ENCODE data around the gene DCUN1D1.

DNA sequence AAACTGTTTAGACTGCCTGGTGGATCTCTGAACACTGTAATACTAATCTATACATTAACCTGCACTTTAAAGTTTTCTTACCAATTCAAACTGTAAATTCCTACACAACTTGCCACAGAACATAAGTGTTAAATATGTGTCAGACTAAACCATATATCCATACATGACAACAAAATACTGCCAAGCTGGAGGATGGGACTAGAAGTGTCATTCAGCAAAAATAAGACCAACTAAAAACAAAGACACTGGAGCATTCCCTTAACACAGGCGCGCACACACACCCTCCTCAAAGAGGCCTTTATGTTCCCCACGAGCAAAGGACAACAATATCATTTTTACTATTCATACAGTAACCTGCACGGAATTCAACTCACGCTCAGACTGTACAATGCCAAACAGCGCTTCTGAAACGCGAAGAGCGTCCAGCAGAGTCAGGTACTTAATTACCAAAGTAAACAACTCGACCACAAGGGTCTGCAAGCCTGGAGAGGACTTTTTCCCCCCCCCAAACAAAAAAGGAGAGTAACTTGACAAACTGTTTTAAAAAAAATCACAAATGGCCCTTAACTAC lies 1.1 kb downstream of the DCUN1D1 start:
- TF ChIP-seq, protein P1, sequence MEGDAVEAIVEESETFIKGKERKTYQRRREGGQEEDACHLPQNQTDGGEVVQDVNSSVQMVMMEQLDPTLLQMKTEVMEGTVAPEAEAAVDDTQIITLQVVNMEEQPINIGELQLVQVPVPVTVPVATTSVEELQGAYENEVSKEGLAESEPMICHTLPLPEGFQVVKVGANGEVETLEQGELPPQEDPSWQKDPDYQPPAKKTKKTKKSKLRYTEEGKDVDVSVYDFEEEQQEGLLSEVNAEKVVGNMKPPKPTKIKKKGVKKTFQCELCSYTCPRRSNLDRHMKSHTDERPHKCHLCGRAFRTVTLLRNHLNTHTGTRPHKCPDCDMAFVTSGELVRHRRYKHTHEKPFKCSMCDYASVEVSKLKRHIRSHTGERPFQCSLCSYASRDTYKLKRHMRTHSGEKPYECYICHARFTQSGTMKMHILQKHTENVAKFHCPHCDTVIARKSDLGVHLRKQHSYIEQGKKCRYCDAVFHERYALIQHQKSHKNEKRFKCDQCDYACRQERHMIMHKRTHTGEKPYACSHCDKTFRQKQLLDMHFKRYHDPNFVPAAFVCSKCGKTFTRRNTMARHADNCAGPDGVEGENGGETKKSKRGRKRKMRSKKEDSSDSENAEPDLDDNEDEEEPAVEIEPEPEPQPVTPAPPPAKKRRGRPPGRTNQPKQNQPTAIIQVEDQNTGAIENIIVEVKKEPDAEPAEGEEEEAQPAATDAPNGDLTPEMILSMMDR (conservative IDR thresholded peaks at IDR 0.05; ENCODE audit: low read length): no peak
- TF ChIP-seq EZH2phosphoT487 (IDR thresholded peaks at IDR 0.05; ENCODE audit: borderline replicate concordance, low read depth, low read length): no peak
